GDM1 (cell line): ENCODE measurements around the gene STAC3.
A peak's percentile ranks its signal among the peaks of the same experiment; 100 is the strongest.
"Not testable (repeated sequence)": the region's sequence is repeated elsewhere in the genome, so short reads cannot be mapped to it uniquely, and the experiment has no call there.

ENCODE experiments used
- DNase-seq: peaks from one replicate; lab custom pipeline; 2025; lab: John Stamatoyannopoulos, UW

STAC3 gene

GRCh38 chr12:57250956-57251355 lies at the start of gene STAC3:
STAC3 (minus strand) TSS chr12:57251187; CDS start chr12:57249636, 1,551 bp downstream.
- DNase-seq: no peak

- no peak for DNase-seq
Measured at GRCh38 chr12:57299514-57300016, 48.6 kb upstream of the STAC3 start.

DNA sequence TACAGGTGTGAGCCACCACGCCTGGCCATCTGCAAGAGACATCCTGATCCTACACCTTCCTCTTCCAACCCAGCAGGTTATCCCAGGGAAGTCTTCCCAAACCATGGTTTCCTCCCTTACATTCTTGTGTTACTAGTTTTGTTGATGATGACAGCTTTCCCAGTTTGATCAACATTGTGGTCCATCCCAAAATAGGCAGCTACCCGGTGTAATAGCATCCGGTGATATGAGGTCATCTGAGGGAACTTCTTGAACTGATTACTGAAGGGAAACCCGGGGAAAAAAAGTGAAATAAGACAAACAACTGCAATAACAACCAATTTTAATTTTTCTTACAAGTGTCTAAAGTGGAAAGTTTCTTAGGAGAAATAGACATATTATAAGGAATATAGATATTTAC lies 45.3 kb upstream of the STAC3 start:
- DNase-seq: no peak

DNA sequence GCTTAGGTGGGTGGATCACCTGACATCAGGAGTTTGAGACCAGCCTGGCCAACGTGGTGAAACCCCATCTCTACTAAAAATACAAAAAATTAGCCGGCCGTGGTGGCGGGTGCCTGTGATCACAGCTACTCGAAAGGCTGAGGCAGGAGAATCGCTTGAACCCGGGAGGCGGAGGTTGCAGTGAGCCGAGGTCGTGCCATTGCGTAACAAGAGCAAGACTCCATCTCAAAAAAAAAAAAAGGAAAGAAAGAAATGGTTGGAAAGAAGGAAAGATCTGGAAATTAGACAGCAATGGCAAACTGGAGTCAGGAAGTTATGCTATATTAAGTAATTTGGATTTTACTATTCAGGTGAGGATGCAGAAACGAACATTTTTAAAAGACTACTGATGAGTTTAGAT lies 31.1 kb upstream of the STAC3 start:
- DNase-seq: not testable (repeated sequence)

DNA sequence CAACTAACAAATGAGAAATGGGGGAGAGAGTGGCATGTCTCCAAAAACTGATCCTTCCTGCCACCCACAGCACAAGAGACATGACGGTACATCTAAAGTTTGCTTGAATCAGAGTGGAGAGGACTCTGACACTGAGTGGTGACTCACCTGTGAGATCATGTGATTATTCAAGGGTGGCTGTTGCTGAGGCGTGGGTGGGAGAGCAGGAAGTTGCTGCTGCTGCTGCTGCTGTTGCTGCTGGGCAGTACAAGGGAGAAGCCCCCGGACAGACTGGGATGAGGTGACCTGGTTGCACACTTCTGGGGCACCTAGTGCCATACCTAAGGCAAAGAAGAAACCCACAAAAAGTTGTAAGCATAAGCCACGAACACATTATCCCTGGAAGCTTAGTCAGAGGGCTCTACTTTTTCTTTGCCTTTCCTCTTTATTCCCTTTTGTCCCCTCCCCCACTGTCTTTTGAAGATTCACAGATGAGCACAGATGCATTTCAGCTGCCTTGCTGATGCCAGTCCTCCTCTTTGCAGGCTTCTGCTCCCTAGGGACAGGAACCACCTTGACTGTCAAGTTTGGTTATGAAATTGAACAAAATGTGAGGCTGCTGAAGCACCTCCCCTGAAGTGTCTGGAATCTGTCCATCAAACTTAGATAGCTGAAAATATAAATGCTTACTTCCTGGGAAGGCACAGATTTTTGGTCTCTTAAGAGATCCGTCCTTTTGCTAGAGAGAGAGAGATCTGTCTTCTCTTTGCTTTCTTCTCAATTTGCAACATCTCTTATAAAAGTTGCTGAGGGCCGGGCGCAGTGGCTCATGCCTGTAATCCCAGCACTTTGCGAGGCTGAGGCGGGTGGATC lies 29.4 kb upstream of the STAC3 start:
- DNase-seq: peak; percentile 10

- no peak for DNase-seq
Measured at GRCh38 chr12:57278465-57279381, 27.7 kb upstream of the STAC3 start.

DNA sequence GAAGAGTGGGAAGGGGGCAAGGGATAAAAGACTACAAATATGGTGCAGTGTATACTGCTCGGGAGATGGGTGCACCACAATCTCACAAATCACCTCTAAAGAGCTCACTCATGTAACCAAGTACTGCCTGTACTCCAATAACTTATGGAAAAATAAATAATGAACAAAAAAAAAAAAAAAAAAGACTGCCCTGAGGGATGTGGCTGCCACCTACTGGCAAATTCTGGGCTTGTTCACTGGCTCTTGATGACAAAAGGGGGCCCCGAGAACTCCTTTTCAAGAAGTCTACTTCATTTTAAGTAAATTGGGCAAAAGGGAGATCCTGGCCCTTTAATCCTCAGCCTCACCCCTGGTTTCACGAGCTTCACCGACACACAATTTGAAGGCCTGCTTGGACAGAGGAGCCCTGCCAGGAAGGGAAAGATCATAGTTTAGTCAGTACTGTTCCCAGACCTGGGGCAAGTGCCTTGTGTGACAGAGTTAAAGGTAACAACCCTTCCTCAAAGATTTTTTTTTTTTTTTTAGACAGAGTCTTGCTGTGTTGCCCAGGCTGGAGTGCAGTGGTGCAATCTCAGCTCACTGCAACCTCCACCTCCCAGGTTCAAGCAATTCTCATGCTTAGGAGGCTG lies 26.1 kb upstream of the STAC3 start:
- DNase-seq: no peak

GRCh38 chr12:57276233-57276632 lies 25.2 kb upstream of the STAC3 start:
- DNase-seq: not testable (repeated sequence)

- DNase-seq: no peak
Measured at GRCh38 chr12:57273516-57273915, 22.5 kb upstream of the STAC3 start.

DNA sequence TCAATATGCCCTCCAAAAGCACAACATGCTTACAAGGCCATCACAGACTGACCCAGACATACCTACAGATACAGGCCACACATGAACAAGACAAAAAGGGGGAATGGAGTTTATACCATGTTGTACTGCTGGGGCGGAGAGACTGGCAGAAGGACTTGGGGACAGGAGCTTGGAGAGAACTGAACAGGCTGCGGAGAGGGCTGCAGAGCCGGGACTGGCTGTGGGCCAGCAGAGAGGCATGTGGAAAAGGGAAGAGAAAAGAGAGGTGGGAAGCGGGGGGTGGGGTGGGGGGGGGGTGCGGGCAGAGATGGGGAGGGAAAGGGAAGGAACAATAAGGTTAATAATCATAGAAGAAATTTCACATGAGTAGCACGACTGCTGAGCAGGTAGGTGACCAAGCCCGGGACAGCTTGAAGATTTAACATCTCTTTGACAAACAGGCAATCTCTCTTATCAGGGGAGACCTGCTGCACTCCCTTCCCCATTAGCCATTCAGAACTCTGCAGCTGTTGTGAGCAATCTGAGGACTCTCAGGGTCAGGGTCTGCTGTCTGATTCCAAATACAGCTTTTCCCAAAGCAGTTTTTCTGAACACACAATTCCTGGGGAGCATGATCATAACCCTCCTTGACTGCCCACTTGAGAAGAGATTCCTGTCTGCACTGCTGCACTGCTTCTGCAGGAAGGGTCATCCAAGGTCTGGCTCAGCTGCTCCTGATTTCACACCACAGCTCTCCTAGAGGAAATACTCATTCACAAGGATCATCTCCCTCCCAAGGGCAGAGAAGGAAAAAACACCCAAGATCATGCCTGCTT lies 21.6 kb upstream of the STAC3 start:
- DNase-seq: no peak

DNA sequence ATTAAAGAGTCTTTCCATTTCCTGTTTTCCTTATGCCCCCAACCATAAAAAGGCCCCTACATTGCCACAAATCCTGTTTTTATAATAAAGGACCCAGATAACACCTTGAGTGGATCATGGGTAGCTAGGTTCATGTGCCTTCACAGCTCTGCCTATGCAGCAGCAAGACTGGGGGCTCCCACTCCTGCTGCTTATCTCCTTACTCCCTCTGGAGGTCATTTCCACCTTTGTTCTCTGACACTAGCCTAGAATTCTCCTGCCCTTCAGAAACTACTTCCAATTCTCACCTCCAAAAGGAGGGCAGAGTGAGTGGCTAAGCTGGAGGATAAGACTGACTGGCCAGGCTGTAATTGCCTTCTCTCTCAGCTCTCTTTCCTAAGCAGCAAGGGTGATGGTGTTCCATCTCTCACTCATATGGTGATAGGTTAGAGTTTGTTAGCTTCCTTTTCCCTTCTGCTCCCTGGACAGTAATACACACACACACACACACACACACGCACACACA lies 20.0 kb upstream of the STAC3 start:
- DNase-seq: peak; percentile 11

GRCh38 chr12:57268264-57268663 lies 17.3 kb upstream of the STAC3 start:
- DNase-seq: no peak

DNA sequence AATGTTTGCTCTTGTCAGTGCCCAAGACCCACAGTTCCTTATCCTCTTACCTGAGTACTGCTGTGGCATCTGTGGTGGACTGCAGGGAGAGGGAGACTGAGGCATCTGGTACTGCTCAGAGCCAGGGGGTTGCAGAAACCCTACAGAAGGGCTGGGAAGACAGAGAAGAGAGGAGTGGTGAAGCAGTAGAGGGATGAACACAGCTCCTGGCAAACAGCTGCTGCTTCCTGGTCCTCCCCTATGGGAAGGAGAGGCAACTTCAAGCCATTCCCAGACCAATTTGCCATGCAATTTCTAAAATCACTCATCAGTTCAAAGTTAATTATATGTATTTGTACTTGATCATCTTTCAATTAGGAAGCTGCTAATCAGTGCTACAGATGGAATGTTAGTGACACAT lies 15.7 kb upstream of the STAC3 start:
- no peak for DNase-seq

- DNase-seq: no peak
Measured at GRCh38 chr12:57263096-57263495, 12.1 kb upstream of the STAC3 start.

DNA sequence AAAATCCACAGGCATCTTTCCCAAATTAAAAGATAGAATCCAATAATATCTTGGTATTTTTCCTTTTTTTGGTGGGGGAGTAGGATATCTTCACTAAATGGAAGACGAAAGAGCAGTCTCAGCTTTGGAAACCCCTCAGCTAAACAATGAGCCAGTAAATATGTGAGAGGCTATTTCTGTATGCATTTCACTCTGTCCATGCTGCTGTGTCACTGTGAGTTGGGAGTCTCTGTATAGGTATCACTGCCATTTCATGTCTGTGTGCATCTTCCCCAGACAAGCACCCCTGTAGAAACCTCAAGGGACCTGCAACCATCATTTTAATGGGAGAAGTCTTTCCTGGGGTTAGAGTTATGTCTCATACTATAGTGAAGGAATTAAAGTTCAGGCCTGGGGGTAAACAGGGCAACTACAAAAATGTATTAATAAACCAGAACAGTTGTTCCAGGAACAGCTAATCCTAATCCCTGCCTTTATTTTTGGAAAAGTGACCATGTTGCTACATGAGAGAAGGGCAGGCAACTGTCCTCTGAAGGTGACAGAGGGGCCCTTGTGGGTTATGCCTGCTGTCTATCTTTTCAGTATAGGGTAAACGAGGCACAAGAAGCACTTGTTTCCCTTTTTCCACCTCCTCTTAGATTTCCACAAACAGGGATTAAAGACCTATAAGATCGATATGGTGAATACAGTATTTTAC lies 11.3 kb upstream of the STAC3 start:
- no peak for DNase-seq

GRCh38 chr12:57261428-57261865 lies 10.5 kb upstream of the STAC3 start:
- DNase-seq: no peak

GRCh38 chr12:57260366-57260765 lies 9.4 kb upstream of the STAC3 start:
- DNase-seq: no peak

DNA sequence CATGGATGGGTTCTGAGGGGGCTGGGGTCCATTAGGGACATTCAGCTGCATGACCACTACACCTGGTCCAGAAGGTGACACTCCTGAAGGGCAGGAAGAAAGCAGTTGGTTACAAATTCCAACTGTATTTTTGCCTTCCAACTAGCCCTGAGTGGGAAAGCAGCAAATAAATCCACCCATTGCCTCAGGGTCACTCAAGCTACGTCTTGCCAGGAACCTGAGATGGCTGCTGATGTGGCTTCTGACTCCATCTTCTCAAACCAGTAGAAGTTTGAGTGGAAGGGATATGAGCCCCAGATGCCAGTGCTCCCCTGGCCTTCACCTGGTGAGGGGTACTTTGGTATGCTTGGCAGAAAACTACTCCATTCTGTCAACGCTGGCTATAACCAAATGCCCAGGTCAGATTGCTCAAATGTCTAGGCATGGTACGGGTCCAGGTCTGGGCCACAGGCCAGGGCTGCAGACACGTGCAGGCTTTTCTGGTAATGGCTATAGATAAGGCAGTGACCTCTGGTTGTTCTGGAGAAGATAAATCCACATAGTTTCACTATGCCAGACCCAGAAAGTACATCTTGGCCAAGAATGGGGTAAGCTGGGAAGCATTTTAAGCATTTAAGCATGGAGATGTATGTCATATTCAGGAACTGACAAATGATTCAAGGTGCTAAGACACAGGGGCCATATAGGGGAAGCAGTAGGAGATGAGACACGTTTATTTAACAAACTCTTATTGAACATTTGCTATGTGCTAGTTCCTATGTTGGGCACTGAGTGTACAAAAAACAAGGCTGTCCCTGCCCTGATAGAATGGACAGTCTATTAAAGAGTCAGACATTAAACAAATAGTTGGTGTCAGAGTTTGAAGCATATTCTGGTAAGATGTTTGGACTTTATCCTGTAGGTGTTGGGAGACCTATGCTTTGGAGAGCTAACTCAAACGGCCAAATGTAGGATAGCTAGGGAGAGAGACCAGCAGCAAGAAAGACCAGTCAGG lies 8.3 kb upstream of the STAC3 start:
- no peak for DNase-seq

GRCh38 chr12:57255916-57256315 lies 4.9 kb upstream of the STAC3 start:
- DNase-seq: no peak
